GM19099 (cell line): Measurements from ENCODE around the gene ARHGAP25.

Source experiments
- POLR2A ChIP-seq: IDR thresholded peaks from 3 replicates; pipeline ENCODE4 v1.6.1; 2011; ENCODE audit warnings: low read depth; ENCODE audit not compliant: insufficient read length; ENCODE audit errors: extremely low read depth

The ARHGAP25 gene

GRCh38 chr2:68822207-68822872, 87.7 kb downstream of the ARHGAP25 start:
- TF ChIP-seq POLR2A, result no peak

DNA sequence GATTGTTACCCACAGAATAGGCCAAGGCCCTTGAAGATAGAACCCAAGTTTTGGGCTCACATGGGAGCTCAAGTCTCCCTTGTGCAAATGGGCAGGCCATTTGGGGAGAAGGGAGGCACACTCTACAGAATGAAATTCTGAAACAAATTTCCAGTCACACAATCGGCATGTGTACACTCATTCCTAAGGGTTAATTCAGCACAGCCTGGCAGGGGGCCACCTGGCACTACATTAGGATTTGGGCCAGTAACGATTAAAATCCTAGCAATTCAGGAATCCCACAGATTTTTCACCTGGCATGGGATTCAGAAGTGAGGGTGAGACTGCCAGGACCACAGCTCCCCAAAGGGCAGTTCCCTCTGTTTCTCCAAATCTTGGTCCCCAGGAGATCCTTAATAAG, 90.2 kb downstream of the ARHGAP25 start:
- no peak for TF ChIP-seq POLR2A

- TF ChIP-seq POLR2A, result no peak
Observed at GRCh38 chr2:68825866-68826265, 91.3 kb downstream of the ARHGAP25 start.

- TF ChIP-seq POLR2A, result no peak
Observed at GRCh38 chr2:68827666-68828065, 93.1 kb downstream of the ARHGAP25 start.

DNA sequence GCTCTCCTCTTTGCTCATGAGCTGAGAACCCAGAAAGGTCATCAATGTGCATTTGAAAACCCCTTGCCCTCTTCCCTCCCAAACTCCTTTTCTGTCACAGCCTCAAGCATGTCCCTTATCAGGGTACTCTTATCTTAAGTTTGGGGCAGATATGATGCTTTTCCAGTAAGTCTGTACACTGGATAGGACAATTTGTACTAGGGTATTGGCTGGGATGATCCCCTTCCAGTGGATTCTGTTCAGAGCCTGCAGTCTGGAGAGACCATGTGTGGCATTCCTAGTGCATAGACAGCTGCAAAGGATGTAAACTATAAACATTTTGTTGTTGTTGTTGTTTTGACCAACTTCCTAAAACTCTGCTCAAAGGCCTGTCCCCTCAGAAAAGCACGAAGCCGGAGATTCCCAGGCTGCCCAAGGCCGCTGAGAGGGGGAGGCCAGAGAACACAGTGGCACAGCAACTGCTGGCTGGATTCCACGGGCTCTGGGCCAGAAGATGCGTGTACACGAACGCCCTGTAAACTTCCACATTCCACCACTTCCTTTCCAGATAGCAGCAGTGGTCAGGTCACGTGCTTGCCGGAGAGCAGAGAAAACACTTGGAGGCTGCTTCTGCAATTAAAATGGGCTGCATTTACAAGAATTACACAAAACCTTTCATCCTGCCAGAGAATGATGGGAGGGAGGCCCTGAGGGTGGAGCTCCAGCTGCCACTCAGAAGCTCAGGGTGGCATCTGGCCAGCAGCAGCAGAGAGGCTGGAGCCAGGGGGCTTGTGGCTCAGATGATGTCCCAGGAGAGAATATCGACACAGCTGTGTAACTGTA, 94.5 kb downstream of the ARHGAP25 start:
- TF ChIP-seq POLR2A, result no peak

- no peak for TF ChIP-seq POLR2A
Observed at GRCh38 chr2:68829749-68830148, 95.1 kb downstream of the ARHGAP25 start.

- TF ChIP-seq POLR2A, result no peak
Observed at GRCh38 chr2:68831686-68832232, 97.1 kb downstream of the ARHGAP25 start.

GRCh38 chr2:68832233-68832869, 97.7 kb downstream of the ARHGAP25 start:
- no peak for TF ChIP-seq POLR2A

DNA sequence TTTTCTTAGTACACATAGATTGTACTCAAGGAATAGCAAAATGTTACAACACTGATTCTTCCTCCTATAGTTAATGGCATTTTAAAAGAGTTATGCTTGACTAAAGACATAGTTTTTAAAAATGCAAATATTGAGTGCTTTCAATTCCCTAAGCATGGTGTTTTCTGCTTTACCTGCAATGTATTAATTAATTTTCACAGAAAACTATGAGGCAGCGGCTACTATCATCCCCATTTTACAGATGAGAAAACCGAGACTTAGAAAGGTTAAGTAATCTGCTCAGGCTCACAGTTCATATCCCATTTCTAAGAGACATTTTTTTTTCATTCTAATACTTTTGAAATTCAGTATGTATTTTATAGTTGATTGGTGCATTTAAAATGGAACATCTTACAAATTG, 98.6 kb downstream of the ARHGAP25 start:
- no peak for TF ChIP-seq POLR2A

DNA sequence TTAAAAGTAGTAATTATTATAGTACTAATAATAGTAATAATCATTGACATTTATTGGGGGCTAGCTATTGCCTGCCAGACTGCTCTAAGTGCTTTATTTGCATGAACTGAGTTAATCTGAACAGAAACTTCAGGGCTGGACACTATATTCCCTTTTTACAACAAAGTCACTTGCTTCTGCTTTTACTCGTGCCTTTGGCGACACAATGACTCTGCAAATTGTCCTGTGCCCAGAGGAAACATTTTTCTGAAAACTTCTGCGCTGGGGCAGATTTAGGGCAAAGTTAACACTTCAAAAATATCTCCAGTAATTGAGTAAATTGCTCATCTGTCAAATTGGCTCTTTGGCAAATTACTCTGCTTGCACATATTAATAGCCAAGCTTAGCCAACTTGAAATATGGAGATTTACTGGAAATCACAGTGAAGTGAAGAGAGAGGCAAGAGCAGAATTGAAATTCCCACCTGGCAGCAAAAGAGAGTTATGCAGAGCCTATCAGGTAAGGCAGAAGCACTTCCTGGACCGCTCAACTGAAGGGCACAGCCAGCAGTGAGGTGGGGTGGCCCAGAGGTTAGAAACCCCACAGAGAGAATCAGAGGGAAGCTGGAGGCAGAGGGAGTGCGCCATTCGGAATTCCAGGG, 100.2 kb downstream of the ARHGAP25 start:
- TF ChIP-seq POLR2A, result no peak

GRCh38 chr2:68835621-68836020, 101.0 kb downstream of the ARHGAP25 start:
- no peak for TF ChIP-seq POLR2A

GRCh38 chr2:68837164-68837860, 102.7 kb downstream of the ARHGAP25 start:
- TF ChIP-seq POLR2A, result no peak

GRCh38 chr2:68837861-68838341, 103.3 kb downstream of the ARHGAP25 start:
- TF ChIP-seq POLR2A, result no peak

DNA sequence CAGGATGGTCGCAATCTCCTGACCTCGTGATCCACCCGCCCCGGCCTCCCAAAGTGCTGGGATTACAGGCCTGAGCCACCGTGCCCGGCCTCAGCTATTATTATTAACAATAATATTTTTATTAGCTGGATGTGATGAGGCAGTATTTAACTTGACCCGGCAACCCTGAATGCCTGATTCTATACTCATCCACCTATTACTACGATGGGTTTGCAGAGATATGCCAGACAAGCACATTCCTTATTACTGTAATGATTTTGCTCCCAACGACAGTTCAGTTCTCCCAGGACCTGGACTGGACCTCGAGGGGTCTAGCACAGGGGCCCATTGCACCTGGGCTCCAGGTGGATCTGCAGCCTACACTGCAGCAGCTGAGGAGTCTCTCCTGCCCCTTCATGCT, 104.0 kb downstream of the ARHGAP25 start:
- no peak for TF ChIP-seq POLR2A
